WI38 (cell line): ENCODE data around the gene ZNF692.
"Not testable (repeated sequence)": the region's sequence is repeated elsewhere in the genome, so short reads cannot be mapped to it uniquely, and the experiment has no call there.

ENCODE experiments used
- H3K4me3 ChIP-seq: 2 replicates; pipeline ENCODE4 v1.5.1; 2011; ENCODE audit warnings: low read depth, mild to moderate bottlenecking, control low read depth, low read length
- CTCF ChIP-seq: IDR thresholded peaks from 2 replicates; pipeline ENCODE4 v1.5.1; 2012; ENCODE audit warnings: low read depth, mild to moderate bottlenecking, control low read depth, low read length

ZNF692 gene

GRCh38 chr1:248900637-248901036 lies 41.8 kb upstream of the ZNF692 start:
- TF ChIP-seq CTCF: no peak

GRCh38 chr1:248897412-248898337 lies 38.8 kb upstream of the ZNF692 start:
- no peak overlapping the region for H3K4me3 ChIP-seq
- no peak for TF ChIP-seq CTCF

More at GRCh38 chr1:248900637-248901036, 41.8 kb upstream of the ZNF692 start:
- H3K4me3 ChIP-seq: no peak overlapping the region

GRCh38 chr1:248894837-248895236 lies 36.0 kb upstream of the ZNF692 start:
- TF ChIP-seq CTCF: no peak

GRCh38 chr1:248892590-248892989 lies 33.7 kb upstream of the ZNF692 start:
- TF ChIP-seq CTCF: no peak
- no peak overlapping the region for H3K4me3 ChIP-seq

More at GRCh38 chr1:248894837-248895236, 36.0 kb upstream of the ZNF692 start:
- H3K4me3 ChIP-seq: no peak overlapping the region

GRCh38 chr1:248891758-248892157 lies 32.9 kb upstream of the ZNF692 start:
- no peak overlapping the region for H3K4me3 ChIP-seq
- TF ChIP-seq CTCF: no peak

- no peak for TF ChIP-seq CTCF
Measured at GRCh38 chr1:248890549-248891498, 31.9 kb upstream of the ZNF692 start.

GRCh38 chr1:248889914-248890243 lies 31.0 kb upstream of the ZNF692 start:
- H3K4me3 ChIP-seq: not testable (repeated sequence)

More at GRCh38 chr1:248890549-248891498, 31.9 kb upstream of the ZNF692 start:
- no peak overlapping the region for H3K4me3 ChIP-seq
